Right atrium auricular region (tissue), 2 donors: ENCODE data around the gene CLDN25. TPM values are rescaled to one million over a fixed set of nuclear protein-coding genes. Genes with fewer than 3 reads are reported as not detected.
A peak's percentile ranks its signal among the peaks of the same experiment; 100 is the strongest.
"Not testable (repeated sequence)": the region's sequence is repeated elsewhere in the genome, so short reads cannot be mapped to it uniquely, and the experiment has no call there.

Experiments
- DNase-seq: peaks from one replicate; pipeline ENCODE4 v3.0.0-alpha.2; 2019; ENCODE audit warnings: low spot score
- H3K27ac ChIP-seq, 2 donors: fragments of 200-600 bp; sonication (generic); 1 replicate in 1 of 2; 2 replicates in 1 of 2; pipeline ENCODE4 v1.5.1; 2016 to 2019
- H3K27me3 ChIP-seq, 2 donors: fragments of 200-600 bp; sonication (generic); one replicate each; pipeline versions ENCODE4 v1.5.1 to v1.6.0; 2017 to 2019
- H3K36me3 ChIP-seq: fragments of 200-600 bp; sonication (generic); one replicate; pipeline ENCODE4 v1.5.1; 2016
- H3K4me1 ChIP-seq, 2 donors: fragments of 200-600 bp; sonication (generic); one replicate each; pipeline versions ENCODE4 v1.5.1 to v1.6.0; 2017 to 2019
- H3K4me3 ChIP-seq, 2 donors: fragments of 200-600 bp; sonication (generic); 1 replicate in 1 of 2; 2 replicates in 1 of 2; pipeline ENCODE4 v1.5.1; 2017 to 2019; ENCODE audit warnings: mild to moderate bottlenecking in 1 of 2, moderate library complexity in 1 of 2
- H3K9me3 ChIP-seq, 2 donors: fragments of 200-600 bp; sonication (generic); one replicate each; pipeline ENCODE4 v1.5.1; 2019
- CTCF ChIP-seq, 2 donors: fragments of 200-600 bp; sonication (generic); IDR thresholded peaks; one replicate each; pipeline ENCODE4 v1.5.1; 2019; ENCODE audit warnings: antibody characterized with exemption in 2 of 2
- total RNA-seq, 2 donors: library from RNA; depleted of rRNA; stranded (reverse); fragments of >200 nt; gene quantifications; one replicate each; pipeline ENCODE4 v1.1.0, GENCODE V29; 2016

The CLDN25 gene
- total RNA-seq, 2 donors from 2014 or later = not detected

DNA sequence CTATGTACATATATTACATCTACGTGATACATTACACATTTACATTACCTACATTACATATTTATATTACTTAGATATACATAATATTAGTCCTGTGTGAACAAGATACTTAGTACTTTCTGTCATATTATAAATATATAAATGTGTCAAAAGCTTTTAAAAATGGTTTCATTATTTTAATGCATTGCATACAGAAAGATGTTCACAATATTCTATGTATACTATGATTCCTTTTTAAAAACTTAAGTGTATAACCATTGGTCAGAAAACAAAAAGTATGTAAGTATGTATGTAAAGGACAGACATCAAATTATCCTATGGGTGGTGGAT is 5.5 kb upstream of the CLDN25 start:
- no peaks in the 10 kb centered on the region for H3K27me3 ChIP-seq
- TF ChIP-seq CTCF (IDR thresholded peaks at IDR 0.05) = no peak
- DNase-seq = no peak
- H3K4me1 ChIP-seq = peaks cover 0 to 28% of the 10 kb centered on the region in 2 donors
- H3K27ac ChIP-seq = peak overlapping the region; percentile 80 to 89
- H3K9me3 ChIP-seq = no peaks in the 10 kb centered on the region
- peak overlapping the region; percentile 73 to 84 for H3K4me3 ChIP-seq
- H3K36me3 ChIP-seq = no peaks in the 10 kb centered on the region

GRCh38 chr11:113778111-113778910 is 1.3 kb upstream of the CLDN25 start:
- no peaks in the 10 kb centered on the region for H3K9me3 ChIP-seq
- peak overlapping the region; percentile 69 to 74 for H3K27ac ChIP-seq
- no peaks in the 10 kb centered on the region for H3K36me3 ChIP-seq
- peak in 1 of 2 donors; percentile 17 for TF ChIP-seq CTCF (IDR thresholded peaks at IDR 0.05)
- peak overlapping the region in 1 of 2 donors; percentile 24 for H3K4me3 ChIP-seq
- no peaks in the 10 kb centered on the region for H3K27me3 ChIP-seq
- no peak for DNase-seq
- peaks cover 0 to 21% of the 10 kb centered on the region in 2 donors for H3K4me1 ChIP-seq

DNA sequence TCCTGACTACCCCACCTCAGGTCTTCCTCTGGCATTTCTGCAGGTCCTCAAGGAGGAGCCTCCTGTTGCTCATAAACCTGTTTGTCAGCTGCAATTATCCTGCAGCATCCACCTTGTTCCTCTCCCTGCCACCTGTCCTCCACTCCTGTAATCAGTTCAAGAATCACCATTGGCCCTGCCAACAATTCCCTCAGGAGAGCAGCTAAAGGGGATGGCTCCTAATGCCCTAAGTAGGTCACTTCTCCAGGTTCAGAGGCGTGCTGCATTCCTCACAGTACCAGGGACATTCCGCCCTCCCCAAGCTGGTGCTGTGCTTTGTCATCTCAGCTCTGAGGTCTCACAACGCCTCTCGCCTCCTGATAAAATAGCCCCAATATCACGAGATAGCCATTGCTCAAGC is 2.1 kb downstream of the CLDN25 start:
- H3K4me1 ChIP-seq = peaks cover 0 to 21% of the 10 kb centered on the region in 2 donors
- no peak overlapping the region for H3K4me3 ChIP-seq
- no peak for DNase-seq
- H3K9me3 ChIP-seq = no peaks in the 10 kb centered on the region
- H3K27me3 ChIP-seq = no peaks in the 10 kb centered on the region
- H3K27ac ChIP-seq = no peak overlapping the region
- no peak for TF ChIP-seq CTCF (IDR thresholded peaks at IDR 0.05)
- no peaks in the 10 kb centered on the region for H3K36me3 ChIP-seq

GRCh38 chr11:113782134-113782533 is 2.5 kb downstream of the CLDN25 start:
- DNase-seq = no peak
- no peak overlapping the region for H3K4me3 ChIP-seq
- no peak for TF ChIP-seq CTCF (IDR thresholded peaks at IDR 0.05)
- H3K27me3 ChIP-seq = no peaks in the 10 kb centered on the region
- H3K4me1 ChIP-seq = peaks cover 0 to 21% of the 10 kb centered on the region in 2 donors
- H3K9me3 ChIP-seq = no peaks in the 10 kb centered on the region
- no peaks in the 10 kb centered on the region for H3K36me3 ChIP-seq
- no peak overlapping the region for H3K27ac ChIP-seq

DNA sequence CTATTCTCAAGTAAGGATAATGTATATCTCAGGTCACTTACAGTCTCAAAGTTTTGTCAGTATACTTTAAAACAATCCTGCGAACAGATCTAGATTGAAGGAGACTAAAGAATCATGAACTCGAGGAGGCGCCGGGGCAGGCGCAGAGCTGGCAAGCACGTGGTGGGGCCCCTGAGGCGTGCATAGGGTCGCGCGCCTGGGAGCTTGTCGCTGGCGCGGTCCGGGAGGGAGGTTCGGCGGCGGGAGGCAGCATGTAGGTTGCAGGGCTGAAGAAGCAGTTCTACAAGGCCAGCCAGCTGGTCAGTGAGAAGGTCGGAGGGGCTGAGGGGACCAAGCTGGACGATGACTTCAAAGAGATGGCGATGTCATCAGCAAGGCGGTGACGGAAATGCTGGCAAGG is 9.4 kb downstream of the CLDN25 start:
- not testable (repeated sequence) for H3K27me3 ChIP-seq, H3K4me3 ChIP-seq, H3K9me3 ChIP-seq, H3K36me3 ChIP-seq, DNase-seq, H3K27ac ChIP-seq, H3K4me1 ChIP-seq

DNA sequence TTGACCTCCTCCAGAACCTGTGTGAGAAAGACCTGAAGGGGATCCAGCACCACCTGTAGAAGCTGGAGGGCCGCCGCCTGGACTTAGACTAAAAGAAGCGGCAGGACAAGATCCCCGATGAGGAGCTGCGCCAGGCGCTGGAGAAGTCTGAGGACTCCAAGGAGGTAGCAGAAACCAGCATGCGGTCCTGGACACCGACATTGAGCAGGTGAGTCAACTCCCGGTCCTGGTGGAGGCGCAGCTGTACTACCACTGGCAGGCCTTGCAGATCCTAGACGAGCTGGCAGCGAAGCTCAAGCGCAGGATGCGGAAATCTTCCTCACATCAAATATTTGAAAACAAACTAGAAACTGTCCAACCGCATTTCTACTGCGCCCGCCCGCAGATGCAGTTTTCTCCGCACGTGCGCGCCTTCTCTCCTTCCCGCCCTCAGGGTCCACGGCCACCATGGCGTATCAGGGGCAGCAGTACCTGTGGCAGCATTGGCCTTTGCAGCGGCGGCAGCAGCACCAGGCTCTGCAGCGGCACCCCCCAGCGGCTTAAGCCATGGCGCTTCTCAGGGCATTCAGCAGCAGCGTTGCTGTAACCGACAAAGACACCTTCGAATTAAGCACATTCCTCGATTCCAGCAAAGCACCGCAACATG is 10.2 kb downstream of the CLDN25 start:
- Histone ChIP-seq H3K9me3 (no peaks in the 10 kb centered on the region), H3K27me3 (no peaks in the 10 kb centered on the region), H3K4me3 (no peak overlapping the region), H3K36me3 (no peaks in the 10 kb centered on the region), H3K4me1 (no peaks in the 10 kb centered on the region), H3K27ac (no peak overlapping the region)
- TF ChIP-seq CTCF (IDR thresholded peaks at IDR 0.05) = no peak
- DNase-seq = no peak
